HEK293 (cell line): ENCODE results near the gene MED23.

ENCODE experiments used
- BCL11A ChIP-seq: fragments of 450-650 bp; formaldehyde crosslinking; IDR thresholded peaks from 2 replicates; pipeline ENCODE4 v1.5.1; 2016; ENCODE audit warnings: low read depth, missing biosample characterization, missing genetic modification characterization
- CTCF ChIP-seq: fragments of 450-650 bp; formaldehyde crosslinking; IDR thresholded peaks from 2 replicates; pipeline ENCODE4 v1.5.1; 2016; ENCODE audit warnings: missing biosample characterization, missing genetic modification characterization
- REST ChIP-seq: fragments of 450-650 bp; formaldehyde crosslinking; IDR thresholded peaks from 2 replicates; pipeline ENCODE4 v1.5.1; 2016; ENCODE audit warnings: missing biosample characterization, missing genetic modification characterization
- ZBTB8A ChIP-seq: fragments of 450-650 bp; formaldehyde crosslinking; IDR thresholded peaks from 2 replicates; pipeline ENCODE4 v1.5.1; 2016; ENCODE audit warnings: missing biosample characterization, missing genetic modification characterization
- ZNF132 ChIP-seq: fragments of 450-650 bp; formaldehyde crosslinking; IDR thresholded peaks from 2 replicates; pipeline ENCODE4 v1.5.1; 2017; ENCODE audit warnings: missing biosample characterization, missing genetic modification characterization, borderline replicate concordance
- ZNF610 ChIP-seq: fragments of 450-650 bp; formaldehyde crosslinking; IDR thresholded peaks from 2 replicates; pipeline ENCODE4 v1.5.1; 2016; ENCODE audit warnings: missing biosample characterization, missing genetic modification characterization, borderline replicate concordance
- ZNF621 ChIP-seq: fragments of 450-650 bp; formaldehyde crosslinking; IDR thresholded peaks from 2 replicates; pipeline ENCODE4 v1.5.1; 2017; ENCODE audit warnings: missing biosample characterization, missing genetic modification characterization
- ZSCAN30 ChIP-seq: fragments of 450-650 bp; IDR thresholded peaks from 2 replicates; pipeline ENCODE4 v1.5.1; 2018; ENCODE audit warnings: missing biosample characterization, mild to moderate bottlenecking, missing genetic modification characterization, moderate library complexity

- no peak for TF ChIP-seq ZSCAN30 (tag by site-specific recombination)
- TF ChIP-seq ZBTB8A = no peak
- no peak for TF ChIP-seq ZNF610
- TF ChIP-seq CTCF (tag by site-specific recombination) = no peak
- TF ChIP-seq ZNF621 (tag by site-specific recombination) = no peak
- TF ChIP-seq REST (tag by site-specific recombination) = no peak
- TF ChIP-seq ZNF132 (tag by site-specific recombination) = no peak
- no peak for TF ChIP-seq BCL11A (tag by site-specific recombination)
Observed at GRCh38 chr6:131629651-131630050, 1.6 kb upstream of the MED23 start.
